Ovary (tissue), 9 donors: ENCODE results near the gene ALPK3. TPM values are rescaled to one million over a fixed set of nuclear protein-coding genes. Genes with fewer than 3 reads are reported as not detected.
A peak's percentile ranks its signal among the peaks of the same experiment; 100 is the strongest.

Experiments used
- DNase-seq, 5 donors: peaks; one replicate each; pipeline ENCODE4 v3.0.0-alpha.2; 2019 to 2020
- H3K27ac ChIP-seq, 2 donors: fragments of 200-600 bp; one replicate each; pipeline versions ENCODE4 v1.5.1 to v1.8.0; 2019 to 2022
- H3K27me3 ChIP-seq: fragments of 200-600 bp; one replicate; pipeline ENCODE4 v1.8.0; 2022
- H3K36me3 ChIP-seq: fragments of 200-600 bp; sonication (generic); one replicate; pipeline ENCODE4 v1.5.1; 2019
- H3K4me1 ChIP-seq: one replicate; pipeline ENCODE4 v1.8.1; 2013; ENCODE audit warnings: mild to moderate bottlenecking, moderate library complexity; ENCODE audit not compliant: insufficient read depth
- H3K4me3 ChIP-seq: fragments of 200-600 bp; sonication (generic); one replicate; pipeline ENCODE4 v1.5.1; 2017
- H3K9me3 ChIP-seq, 2 donors: fragments of 200-600 bp in 1 of 2; sonication (generic) in 1 of 2; one replicate each; pipeline versions ENCODE4 v1.5.1 to v1.8.1; 2013 to 2019; ENCODE audit warnings: mild to moderate bottlenecking in 1 of 2, moderate library complexity in 1 of 2
- EP300 ChIP-seq: sonication (generic); formaldehyde crosslinking; IDR thresholded peaks from one replicate; pipeline ENCODE4 v1.6.1; 2017; ENCODE audit warnings: antibody characterized with exemption
- POLR2A ChIP-seq: fragments of 450-650 bp; IDR thresholded peaks from one replicate; pipeline ENCODE4 v1.6.1; 2017; ENCODE audit warnings: antibody characterized with exemption, mild to moderate bottlenecking, moderate library complexity
- WGBS, 3 donors: extraction: QIAGEN DNeasy Blood & Tissue Kit in 1 of 3; methylation state at CpG; one replicate each; pipeline versions ENCODE4 v1.1.5 to v1.1.7; 2013 to 2017; 5-methylcytosine and 5-hydroxymethylcytosine counted together
- intact Hi-C, 4 donors: fragments of 100-400 bp; cut with DNase I; formaldehyde crosslinking; loops; one replicate each; pipeline versions ENCODE4 v1.11.0 to v1.15.1; 2022 to 2023
- polyA plus RNA-seq, 2 donors: library from polyadenylated mRNA; stranded (reverse); fragments of 200-250 nt in 1 of 2; fragments of 350-450 nt in 1 of 2; fragmentation: Illumina TruSeq in 1 of 2; extraction: RNeasy Lipid Tissue Mini Kit (QIAGEN cat#74804) in 1 of 2; gene quantifications; one replicate each; pipeline ENCODE4 v1.2.3, GENCODE V29; 2013 to 2014
- total RNA-seq, 7 donors: library from RNA; depleted of rRNA in 2 of 7; stranded (reverse); fragments of >200 nt in 2 of 7; fragmentation: NEBNext Ultra II Directional in 3 of 7; extraction: Animal tissue kit (Norgen Biotek cat#: 25700) in 3 of 7; gene quantifications; one replicate each; pipeline versions ENCODE4 v1.1.0 to v1.2.4, GENCODE V29; 2016 to 2023
- TF ChIP-seq, protein P1 (sequence below), 3 donors: fragments of 450-650 bp in 2 of 3; fragments of 200-600 bp in 1 of 3; IDR thresholded peaks; one replicate each; pipeline versions ENCODE4 v1.5.1 to v1.8.0; 2016 to 2022; ENCODE audit warnings: antibody characterized with exemption in 3 of 3, mild to moderate bottlenecking in 1 of 3
- donor health status: DM: no; HTN: no; CAD: no; lungs with moderate emphysema.
- donor health status: DM: no; HTN: no; CAD: no.
- donor health status: Bipolar disorder and iron deficiency.
- donor health status: DM: yes; HTN: yes; CAD: no.
- donor health status: DM: no; HTN: no; CAD: no.
- donor health status: DM: yes; HTN: yes; CAD: no.

ALPK3 gene
- total and polyA plus RNA-seq, 9 donors = 0.48 to 2.8 (median 1.0) TPM

DNA sequence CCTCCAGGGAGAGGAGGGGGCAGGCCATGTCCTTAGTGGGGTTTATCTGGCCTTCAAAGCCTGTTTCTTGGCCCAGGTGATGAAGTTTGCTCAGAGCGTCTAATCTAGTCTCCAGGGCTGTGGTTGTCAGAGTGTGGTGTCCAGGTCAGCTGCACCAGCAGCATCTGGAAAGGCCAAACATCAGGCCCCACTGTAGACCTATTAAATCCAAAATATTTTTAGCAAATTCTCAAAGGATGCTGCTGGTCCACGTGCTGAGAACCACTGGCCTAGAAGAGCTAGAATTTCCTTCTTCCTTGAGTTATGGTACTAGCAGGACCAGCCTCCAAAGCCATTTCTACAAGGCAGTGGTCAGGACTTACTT, 96.2 kb downstream of the ALPK3 start:
- intact Hi-C loops = loop anchor here in 1 of 4 donors (10.0 kb wide), 3 partner anchors 89 to 259 kb away; partner anchors contain the start of genes NMB, WDR73 and ZNF592
- Histone ChIP-seq H3K27me3 (no peaks in the 10 kb centered on the region), H3K36me3 (no peaks in the 10 kb centered on the region)

DNA sequence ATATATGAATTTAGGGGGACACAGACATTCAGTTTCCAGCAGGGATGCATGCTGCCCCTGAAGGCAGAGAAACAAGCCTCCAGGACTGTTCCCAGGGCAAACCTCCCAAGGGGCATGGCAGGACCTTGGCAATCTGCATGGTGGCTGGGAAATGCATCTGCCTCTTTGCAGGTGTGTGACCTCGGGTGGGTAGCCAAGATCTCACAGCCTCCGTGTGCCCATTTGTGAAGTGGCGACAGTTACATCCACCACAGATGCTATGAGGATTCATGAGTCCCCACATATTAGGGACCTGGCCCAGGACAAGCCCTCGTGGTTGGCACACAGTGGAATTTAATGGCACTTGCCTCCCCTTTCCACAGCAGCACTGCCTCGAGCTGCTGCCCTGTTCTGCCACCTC, 97.2 kb downstream of the ALPK3 start:
- no peaks in the 10 kb centered on the region for H3K9me3 ChIP-seq
- H3K27ac ChIP-seq = peak overlapping the region; percentile 54 to 60
- no peak for TF ChIP-seq POLR2A
- TF ChIP-seq, protein P1, sequence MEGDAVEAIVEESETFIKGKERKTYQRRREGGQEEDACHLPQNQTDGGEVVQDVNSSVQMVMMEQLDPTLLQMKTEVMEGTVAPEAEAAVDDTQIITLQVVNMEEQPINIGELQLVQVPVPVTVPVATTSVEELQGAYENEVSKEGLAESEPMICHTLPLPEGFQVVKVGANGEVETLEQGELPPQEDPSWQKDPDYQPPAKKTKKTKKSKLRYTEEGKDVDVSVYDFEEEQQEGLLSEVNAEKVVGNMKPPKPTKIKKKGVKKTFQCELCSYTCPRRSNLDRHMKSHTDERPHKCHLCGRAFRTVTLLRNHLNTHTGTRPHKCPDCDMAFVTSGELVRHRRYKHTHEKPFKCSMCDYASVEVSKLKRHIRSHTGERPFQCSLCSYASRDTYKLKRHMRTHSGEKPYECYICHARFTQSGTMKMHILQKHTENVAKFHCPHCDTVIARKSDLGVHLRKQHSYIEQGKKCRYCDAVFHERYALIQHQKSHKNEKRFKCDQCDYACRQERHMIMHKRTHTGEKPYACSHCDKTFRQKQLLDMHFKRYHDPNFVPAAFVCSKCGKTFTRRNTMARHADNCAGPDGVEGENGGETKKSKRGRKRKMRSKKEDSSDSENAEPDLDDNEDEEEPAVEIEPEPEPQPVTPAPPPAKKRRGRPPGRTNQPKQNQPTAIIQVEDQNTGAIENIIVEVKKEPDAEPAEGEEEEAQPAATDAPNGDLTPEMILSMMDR (IDR thresholded peaks at IDR 0.05) = no peak
- no peak for TF ChIP-seq EP300
- WGBS, 3 donors = 81 to 92% (median 87%) methylated on average over 5 of the region's 5 CpGs
- H3K4me3 ChIP-seq = no peak overlapping the region
- no peaks in the 10 kb centered on the region for H3K27me3 ChIP-seq
- peaks cover 20% of the 10 kb centered on the region for H3K4me1 ChIP-seq
- no peaks in the 10 kb centered on the region for H3K36me3 ChIP-seq
- DNase-seq = no peak
- intact Hi-C loops = loop anchor here in 1 of 4 donors (10.0 kb wide), 3 partner anchors 90 to 260 kb away; partner anchors contain the start of genes NMB, WDR73 and ZNF592

More for the DNA sequence above, 96.2 kb downstream of the ALPK3 start:
- 18 to 34% (median 34%) methylated on average over 2 of the region's 2 CpGs for WGBS, 3 donors
- peak in 1 of 5 donors; percentile 23 for DNase-seq
- H3K4me1 ChIP-seq = peaks cover 23% of the 10 kb centered on the region
- H3K4me3 ChIP-seq = no peak overlapping the region
- H3K9me3 ChIP-seq = no peaks in the 10 kb centered on the region
- peak overlapping the region in 1 of 2 donors; percentile 81 for H3K27ac ChIP-seq
- TF ChIP-seq POLR2A (no peak), EP300 (no peak)
- TF ChIP-seq, protein P1 (IDR thresholded peaks at IDR 0.05) = no peak

DNA sequence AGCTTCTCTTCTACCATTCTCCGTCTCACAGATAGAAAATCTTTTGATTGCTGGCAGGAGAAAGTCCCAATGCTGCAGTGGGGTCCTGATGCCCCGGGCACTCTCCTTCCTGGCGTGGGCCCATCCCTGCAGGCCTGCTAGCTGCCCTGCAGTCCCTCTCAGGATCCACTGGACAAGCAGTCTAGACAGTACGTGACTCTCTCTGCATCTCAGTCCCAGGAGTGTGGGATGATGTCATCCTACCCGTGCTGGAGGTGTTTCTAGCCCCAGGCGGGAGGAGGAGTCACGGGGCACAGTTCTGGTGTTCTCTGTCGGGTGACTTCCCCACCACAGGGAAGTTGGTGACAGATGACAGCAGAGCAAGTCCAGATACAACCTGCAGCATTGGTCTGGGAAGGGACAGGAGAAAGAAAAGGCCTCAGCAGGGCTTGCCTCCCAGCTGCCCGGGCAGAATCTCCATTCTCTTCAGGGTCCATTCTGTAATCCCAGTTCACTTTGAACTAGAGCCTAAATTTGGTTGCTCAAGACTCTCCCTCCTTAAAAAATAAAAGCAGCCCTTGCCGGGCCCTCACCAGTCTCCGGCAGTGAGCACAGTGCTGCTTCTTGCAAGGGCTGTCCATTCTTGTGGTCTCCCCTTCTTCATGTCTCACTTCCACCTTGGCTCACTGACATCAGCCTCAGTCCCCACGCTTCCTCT, 97.9 kb downstream of the ALPK3 start:
- H3K27ac ChIP-seq = peak overlapping the region; percentile 54 to 60
- intact Hi-C loops = loop anchor here in 1 of 4 donors (10.0 kb wide), 3 partner anchors 90 to 260 kb away; partner anchors contain the start of genes NMB, WDR73 and ZNF592
- no peaks in the 10 kb centered on the region for H3K9me3 ChIP-seq
- H3K36me3 ChIP-seq = no peaks in the 10 kb centered on the region
- peaks cover 20% of the 10 kb centered on the region for H3K4me1 ChIP-seq
- no peak overlapping the region for H3K4me3 ChIP-seq
- 51 to 69% (median 54%) methylated on average over 12 of the region's 12 CpGs for WGBS, 3 donors
- peak; percentile 57 to 74 (median 58) for DNase-seq
- H3K27me3 ChIP-seq = no peaks in the 10 kb centered on the region
- TF ChIP-seq POLR2A = no peak
- TF ChIP-seq, protein P1 (IDR thresholded peaks at IDR 0.05) = no peak
- no peak for TF ChIP-seq EP300

DNA sequence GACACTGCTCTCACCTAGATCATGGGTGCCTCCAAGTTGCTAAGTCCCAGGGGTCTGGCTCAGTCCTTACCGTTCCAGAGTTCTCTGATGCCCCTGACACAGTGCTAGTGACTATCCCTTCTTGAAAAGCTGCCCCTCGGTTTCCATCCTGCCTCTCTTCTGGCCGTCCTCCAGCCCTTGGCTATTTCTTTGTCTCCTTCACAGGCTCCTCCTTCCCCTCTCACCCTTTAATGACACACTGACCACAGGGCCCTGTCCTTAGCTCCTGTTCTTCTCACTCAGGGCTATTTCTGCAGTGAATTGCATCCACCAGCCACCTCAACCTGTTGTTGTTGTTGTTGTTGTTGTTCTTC, 98.4 kb downstream of the ALPK3 start:
- Histone ChIP-seq H3K9me3 (no peaks in the 10 kb centered on the region), H3K27me3 (no peaks in the 10 kb centered on the region), H3K36me3 (no peaks in the 10 kb centered on the region), H3K4me3 (no peak overlapping the region), H3K27ac (peak overlapping the region; percentile 54 to 60), H3K4me1 (peaks cover 18% of the 10 kb centered on the region)
- WGBS, 3 donors = 62 to 87% (median 77%) methylated on average over 3 of the region's 3 CpGs
- intact Hi-C loops = loop anchor here in 1 of 4 donors (10.0 kb wide), 3 partner anchors 91 to 261 kb away; partner anchors contain the start of genes NMB, WDR73 and ZNF592
- no peak for TF ChIP-seq POLR2A
- no peak for TF ChIP-seq EP300
- TF ChIP-seq, protein P1 (IDR thresholded peaks at IDR 0.05) = no peak
- DNase-seq = no peak
